Measurements from ENCODE around the gene ITSN2. TPM values are rescaled to one million over a fixed set of nuclear protein-coding genes. Genes with fewer than 3 reads are reported as not detected.

Gene ITSN2
- total RNA-seq, 4 donors from 2014 or later: 32.8 to 58.0 (median 41.4) TPM

DNA sequence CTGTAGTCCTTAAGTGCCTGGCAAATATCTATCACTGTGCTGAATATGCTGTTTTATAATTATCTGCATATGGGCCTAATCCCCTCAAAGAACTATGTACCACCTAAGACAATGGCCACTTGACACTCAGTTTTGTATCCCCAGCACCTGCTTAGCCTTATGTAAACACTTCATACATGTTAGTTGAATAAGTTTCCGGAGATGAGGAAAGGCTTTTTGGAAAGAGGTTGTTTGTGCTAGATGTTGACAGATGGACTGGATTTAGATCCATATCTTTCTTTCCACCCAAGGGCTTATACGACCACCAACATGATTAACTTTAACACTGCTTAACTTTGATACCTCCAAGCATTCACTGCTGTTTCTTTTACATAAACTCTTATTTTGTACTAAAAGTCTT lies 122.2 kb downstream of the ITSN2 start:
- peaks cover 0 to 14% (median 0%) of the 10 kb centered on the region in 4 donors for H3K36me3 ChIP-seq
- H3K4me3 ChIP-seq: no peak overlapping the region
- H3K27me3 ChIP-seq: no peaks in the 10 kb centered on the region
- 88 to 96% methylated on average over 2 of the region's 2 CpGs for WGBS, 2 donors (ENCODE audit: low coverage in 1 of 2)
- intact Hi-C loops (cut with DNase I; ENCODE audit: low total_unique reads) (no loop called here), in situ Hi-C loops (cut with MboI; ENCODE audit: low pct_ligation_motif_present in 1 of 4, low pct_unique_long_range_greater_than_20kb in 1 of 4, low sequenced_read_pairs in 3 of 4) (loop anchor here in 1 of 4 donors (25.0 kb wide), 1 partner anchor 149 kb away; no protein-coding TSS in a partner anchor)
- H3K9me3 ChIP-seq: no peaks in the 10 kb centered on the region
- no peak for DNase-seq
- H3K27ac ChIP-seq: no peak overlapping the region
- no peaks in the 10 kb centered on the region for H3K4me1 ChIP-seq
- TF ChIP-seq, protein P1, sequence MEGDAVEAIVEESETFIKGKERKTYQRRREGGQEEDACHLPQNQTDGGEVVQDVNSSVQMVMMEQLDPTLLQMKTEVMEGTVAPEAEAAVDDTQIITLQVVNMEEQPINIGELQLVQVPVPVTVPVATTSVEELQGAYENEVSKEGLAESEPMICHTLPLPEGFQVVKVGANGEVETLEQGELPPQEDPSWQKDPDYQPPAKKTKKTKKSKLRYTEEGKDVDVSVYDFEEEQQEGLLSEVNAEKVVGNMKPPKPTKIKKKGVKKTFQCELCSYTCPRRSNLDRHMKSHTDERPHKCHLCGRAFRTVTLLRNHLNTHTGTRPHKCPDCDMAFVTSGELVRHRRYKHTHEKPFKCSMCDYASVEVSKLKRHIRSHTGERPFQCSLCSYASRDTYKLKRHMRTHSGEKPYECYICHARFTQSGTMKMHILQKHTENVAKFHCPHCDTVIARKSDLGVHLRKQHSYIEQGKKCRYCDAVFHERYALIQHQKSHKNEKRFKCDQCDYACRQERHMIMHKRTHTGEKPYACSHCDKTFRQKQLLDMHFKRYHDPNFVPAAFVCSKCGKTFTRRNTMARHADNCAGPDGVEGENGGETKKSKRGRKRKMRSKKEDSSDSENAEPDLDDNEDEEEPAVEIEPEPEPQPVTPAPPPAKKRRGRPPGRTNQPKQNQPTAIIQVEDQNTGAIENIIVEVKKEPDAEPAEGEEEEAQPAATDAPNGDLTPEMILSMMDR (IDR thresholded peaks at IDR 0.05): no peak
- no peak for TF ChIP-seq POLR2A (IDR thresholded peaks at IDR 0.05)
- TF ChIP-seq POLR2AphosphoS5 (IDR thresholded peaks at IDR 0.05): no peak
- TF ChIP-seq EP300 (IDR thresholded peaks at IDR 0.05; ENCODE audit: low read depth): no peak

DNA sequence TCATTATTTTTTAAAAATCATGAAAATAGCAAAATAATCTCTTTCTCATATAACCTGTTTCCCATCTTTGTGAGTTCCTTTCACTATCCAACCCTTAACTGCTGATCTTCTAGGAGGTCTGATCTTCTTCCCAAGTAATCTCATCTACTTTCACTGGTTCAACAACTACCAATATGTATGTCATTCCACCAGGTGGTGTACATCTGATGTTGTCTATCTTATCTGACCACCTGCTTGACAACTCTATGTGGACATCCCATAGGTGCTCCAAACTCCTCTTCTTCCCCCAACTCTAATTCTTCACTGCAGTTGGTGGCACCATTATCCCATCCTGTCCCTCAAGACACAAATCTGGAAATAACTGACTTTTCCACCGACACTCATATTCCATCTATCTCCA lies 123.0 kb downstream of the ITSN2 start:
- no peak for DNase-seq
- H3K9me3 ChIP-seq: no peaks in the 10 kb centered on the region
- WGBS, 2 donors (ENCODE audit: low coverage in 1 of 2): 86 to 100% methylated on average over 1 of the region's 1 CpG
- H3K36me3 ChIP-seq: peaks cover 0 to 11% (median 0%) of the 10 kb centered on the region in 4 donors
- H3K4me1 ChIP-seq: no peaks in the 10 kb centered on the region
- intact Hi-C loops (cut with DNase I; ENCODE audit: low total_unique reads) (no loop called here), in situ Hi-C loops (cut with MboI; ENCODE audit: low pct_ligation_motif_present in 1 of 4, low pct_unique_long_range_greater_than_20kb in 1 of 4, low sequenced_read_pairs in 3 of 4) (loop anchor here in 1 of 4 donors (25.0 kb wide), 1 partner anchor 150 kb away; no protein-coding TSS in a partner anchor)
- H3K27ac ChIP-seq: no peak overlapping the region
- TF ChIP-seq POLR2AphosphoS5 (IDR thresholded peaks at IDR 0.05): no peak
- TF ChIP-seq EP300 (IDR thresholded peaks at IDR 0.05; ENCODE audit: low read depth): no peak
- TF ChIP-seq, protein P1 (IDR thresholded peaks at IDR 0.05): no peak
- no peak for TF ChIP-seq POLR2A (IDR thresholded peaks at IDR 0.05)
- no peak overlapping the region for H3K4me3 ChIP-seq
- no peaks in the 10 kb centered on the region for H3K27me3 ChIP-seq

GRCh38 chr2:24233321-24233720 lies 127.0 kb downstream of the ITSN2 start:
- DNase-seq: no peak
- in situ Hi-C loops (cut with MboI; ENCODE audit: low pct_ligation_motif_present in 1 of 4, low pct_unique_long_range_greater_than_20kb in 1 of 4, low sequenced_read_pairs in 3 of 4): loop anchor here in 1 of 4 donors (25.0 kb wide), 1 partner anchor 154 kb away; no protein-coding TSS in a partner anchor
- H3K4me3 ChIP-seq: no peak overlapping the region
- no peaks in the 10 kb centered on the region for H3K4me1 ChIP-seq
- no peaks in the 10 kb centered on the region for H3K36me3 ChIP-seq
- 100% methylated on average over 1 to 2 of the region's 2 CpGs for WGBS, 2 donors (ENCODE audit: low coverage in 1 of 2)
- intact Hi-C loops (cut with DNase I; ENCODE audit: low total_unique reads): no loop called here
- TF ChIP-seq EP300 (IDR thresholded peaks at IDR 0.05; ENCODE audit: low read depth) (no peak), POLR2AphosphoS5 (IDR thresholded peaks at IDR 0.05) (no peak), POLR2A (IDR thresholded peaks at IDR 0.05) (no peak)
- TF ChIP-seq, protein P1 (IDR thresholded peaks at IDR 0.05): no peak
- no peak overlapping the region for H3K27ac ChIP-seq
- no peaks in the 10 kb centered on the region for H3K9me3 ChIP-seq
- no peaks in the 10 kb centered on the region for H3K27me3 ChIP-seq

DNA sequence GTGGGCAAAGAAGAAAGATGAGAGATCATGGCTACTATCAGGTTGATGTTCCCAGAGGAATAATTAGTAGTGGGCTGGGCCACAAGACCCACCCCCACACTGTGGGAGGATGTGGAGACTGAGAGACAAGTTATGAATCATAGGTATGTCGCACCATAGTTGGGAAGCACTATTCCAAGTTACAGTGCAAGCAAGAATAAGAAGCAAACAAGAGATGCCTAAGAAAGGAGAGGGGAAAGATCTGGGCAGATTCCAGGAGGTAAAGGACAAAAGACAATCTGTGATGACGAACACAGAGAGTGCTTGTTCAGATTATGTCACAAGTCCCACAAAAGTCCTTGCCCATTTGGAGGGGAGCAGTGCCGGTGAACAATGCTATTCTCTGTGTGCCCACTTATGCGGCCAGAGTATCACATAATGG lies 128.9 kb downstream of the ITSN2 start:
- WGBS, 2 donors (ENCODE audit: low coverage in 1 of 2): 50 to 92% methylated on average over 1 to 4 of the region's 4 CpGs
- Histone ChIP-seq H3K9me3 (no peaks in the 10 kb centered on the region), H3K27ac (no peak overlapping the region), H3K4me1 (no peaks in the 10 kb centered on the region), H3K4me3 (no peak overlapping the region), H3K27me3 (no peaks in the 10 kb centered on the region), H3K36me3 (peaks cover 0 to 1% (median 0%) of the 10 kb centered on the region in 4 donors)
- no peak for TF ChIP-seq POLR2AphosphoS5 (IDR thresholded peaks at IDR 0.05)
- TF ChIP-seq EP300 (IDR thresholded peaks at IDR 0.05; ENCODE audit: low read depth): no peak
- TF ChIP-seq POLR2A (IDR thresholded peaks at IDR 0.05): no peak
- in situ Hi-C loops (cut with MboI; ENCODE audit: low pct_ligation_motif_present in 1 of 4, low pct_unique_long_range_greater_than_20kb in 1 of 4, low sequenced_read_pairs in 3 of 4) (loop anchor here in 1 of 4 donors (25.0 kb wide), 1 partner anchor 156 kb away; no protein-coding TSS in a partner anchor), intact Hi-C loops (cut with DNase I; ENCODE audit: low total_unique reads) (no loop called here)
- DNase-seq: no peak

Data from transverse colon (tissue), 4 donors.